ENCODE measurements around the gene CCDC17. TPM values are rescaled to one million over a fixed set of nuclear protein-coding genes. Genes with fewer than 3 reads are reported as not detected.

Gene CCDC17
- 1 to 10 TPM; 1.4 to 2.1 (median 1.7) TPM for total RNA-seq

- DNase-seq (ENCODE audit: low spot score in 2 of 2) = no peak
- TF ChIP-seq CTCF (IDR thresholded peaks at IDR 0.05) = no peak
- no peak for TF ChIP-seq POLR2A (IDR thresholded peaks at IDR 0.05)
- intact Hi-C loops (cut with DNase I; ENCODE audit: low total_unique reads) = no loop called here
- 18 to 39% methylated on average over 4 of the region's 4 CpGs for WGBS, 2 donors
- no peak within 1 kb of the TSS for H3K4me3 ChIP-seq (ENCODE audit: low read depth, poor library complexity, severe bottlenecking)
Measured at GRCh38 chr1:45623972-45624371, at the start of gene CCDC17. TSS of gene CCDC17 (minus strand) at chr1:45624054. CDS start at chr1:45623909, 145 bp downstream.

GRCh38 chr1:45669859-45670655 is 46.2 kb upstream of the CCDC17 start:
- 71 to 73% methylated on average over 6 of the region's 6 CpGs for WGBS, 2 donors
- no peak overlapping the region for H3K4me3 ChIP-seq (ENCODE audit: low read depth, poor library complexity, severe bottlenecking)
- DNase-seq (ENCODE audit: low spot score in 2 of 2) = no peak
- intact Hi-C loops (cut with DNase I; ENCODE audit: low total_unique reads) = no loop called here
- TF ChIP-seq POLR2A (IDR thresholded peaks at IDR 0.05) = no peak
- TF ChIP-seq CTCF (IDR thresholded peaks at IDR 0.05) = no peak

- no peak for TF ChIP-seq POLR2A (IDR thresholded peaks at IDR 0.05)
- no peak for TF ChIP-seq CTCF (IDR thresholded peaks at IDR 0.05)
- intact Hi-C loops (cut with DNase I; ENCODE audit: low total_unique reads) = no loop called here
- no peak for DNase-seq (ENCODE audit: low spot score in 2 of 2)
- WGBS, 2 donors = 39 to 62% methylated on average over 1 of the region's 1 CpG
- no peak overlapping the region for H3K4me3 ChIP-seq (ENCODE audit: low read depth, poor library complexity, severe bottlenecking)
Measured at GRCh38 chr1:45669379-45669778, 45.5 kb upstream of the CCDC17 start.

GRCh38 chr1:45668526-45668925 is 44.7 kb upstream of the CCDC17 start:
- WGBS, 2 donors = 96 to 99% methylated on average over 4 of the region's 4 CpGs
- no peak overlapping the region for H3K4me3 ChIP-seq (ENCODE audit: low read depth, poor library complexity, severe bottlenecking)
- no peak for DNase-seq (ENCODE audit: low spot score in 2 of 2)
- intact Hi-C loops (cut with DNase I; ENCODE audit: low total_unique reads) = no loop called here
- TF ChIP-seq POLR2A (IDR thresholded peaks at IDR 0.05) (no peak), CTCF (IDR thresholded peaks at IDR 0.05) (no peak)

GRCh38 chr1:45667321-45668111 is 43.7 kb upstream of the CCDC17 start:
- TF ChIP-seq CTCF (IDR thresholded peaks at IDR 0.05) (no peak), POLR2A (IDR thresholded peaks at IDR 0.05) (no peak)
- DNase-seq (ENCODE audit: low spot score in 2 of 2) = no peak
- intact Hi-C loops (cut with DNase I; ENCODE audit: low total_unique reads) = no loop called here
- no peak overlapping the region for H3K4me3 ChIP-seq (ENCODE audit: low read depth, poor library complexity, severe bottlenecking)
- WGBS, 2 donors = 79 to 89% methylated on average over 8 of the region's 8 CpGs
